Neural crest cell (in vitro differentiated cells): Measurements from ENCODE around the gene NBPF1. TPM values are rescaled to one million over a fixed set of nuclear protein-coding genes. Genes with fewer than 3 reads are reported as not detected.
A peak's percentile ranks its signal among the peaks of the same experiment; 100 is the strongest.
"Not testable (repeated sequence)": the region's sequence is repeated elsewhere in the genome, so short reads cannot be mapped to it uniquely, and the experiment has no call there.

Experiments used
- DNase-seq: peaks from one replicate; pipeline ENCODE4 v3.0.0; 2021; ENCODE audit warnings: low read depth, mixed read lengths, low spot score
- H3K27ac Mint-ChIP-seq: one replicate; pipeline ENCODE4 v1.8.0; 2021; ENCODE audit warnings: mild to moderate bottlenecking, mixed read lengths; ENCODE audit not compliant: unreplicated experiment
- H3K27me3 Mint-ChIP-seq: 2 replicates; pipeline ENCODE4 v1.8.0; 2021; ENCODE audit warnings: low read depth, mild to moderate bottlenecking, mixed read lengths
- H3K36me3 Mint-ChIP-seq: 2 replicates; pipeline ENCODE4 v1.8.0; 2021; ENCODE audit warnings: low read depth, mild to moderate bottlenecking, mixed read lengths
- H3K4me1 Mint-ChIP-seq: 2 replicates; pipeline ENCODE4 v1.8.0; 2021; ENCODE audit warnings: mixed read lengths
- H3K4me3 Mint-ChIP-seq: one replicate; pipeline ENCODE4 v1.8.0; 2021; ENCODE audit warnings: mild to moderate bottlenecking, mixed read lengths
- H3K9me3 Mint-ChIP-seq: 2 replicates; pipeline ENCODE4 v1.8.0; 2021; ENCODE audit warnings: mixed read lengths
- total RNA-seq: library from RNA; stranded (reverse); gene quantifications from 2 replicates; pipeline ENCODE4 v1.2.1, GENCODE V29; 2021
- TF ChIP-seq, protein P1 (sequence below): fragments of 200-600 bp; sonication (generic); conservative IDR thresholded peaks from 2 replicates; pipeline ENCODE4 v1.5.0; 2021; ENCODE audit warnings: antibody characterized with exemption, mild to moderate bottlenecking

Gene NBPF1
- total RNA-seq, 1 donor from 2014 or later: 129 TPM

- Mint-ChIP-seq H3K9me3 (no peaks in the 10 kb centered on the region), H3K4me1 (no peaks in the 10 kb centered on the region), H3K36me3 (no peaks in the 10 kb centered on the region), H3K27me3 (no peaks in the 10 kb centered on the region), H3K4me3 (no peak overlapping the region), H3K27ac (no peak overlapping the region)
- TF ChIP-seq, protein P1, sequence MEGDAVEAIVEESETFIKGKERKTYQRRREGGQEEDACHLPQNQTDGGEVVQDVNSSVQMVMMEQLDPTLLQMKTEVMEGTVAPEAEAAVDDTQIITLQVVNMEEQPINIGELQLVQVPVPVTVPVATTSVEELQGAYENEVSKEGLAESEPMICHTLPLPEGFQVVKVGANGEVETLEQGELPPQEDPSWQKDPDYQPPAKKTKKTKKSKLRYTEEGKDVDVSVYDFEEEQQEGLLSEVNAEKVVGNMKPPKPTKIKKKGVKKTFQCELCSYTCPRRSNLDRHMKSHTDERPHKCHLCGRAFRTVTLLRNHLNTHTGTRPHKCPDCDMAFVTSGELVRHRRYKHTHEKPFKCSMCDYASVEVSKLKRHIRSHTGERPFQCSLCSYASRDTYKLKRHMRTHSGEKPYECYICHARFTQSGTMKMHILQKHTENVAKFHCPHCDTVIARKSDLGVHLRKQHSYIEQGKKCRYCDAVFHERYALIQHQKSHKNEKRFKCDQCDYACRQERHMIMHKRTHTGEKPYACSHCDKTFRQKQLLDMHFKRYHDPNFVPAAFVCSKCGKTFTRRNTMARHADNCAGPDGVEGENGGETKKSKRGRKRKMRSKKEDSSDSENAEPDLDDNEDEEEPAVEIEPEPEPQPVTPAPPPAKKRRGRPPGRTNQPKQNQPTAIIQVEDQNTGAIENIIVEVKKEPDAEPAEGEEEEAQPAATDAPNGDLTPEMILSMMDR: no peak
- peak; percentile 3 for DNase-seq
Measured at GRCh38 chr1:16608838-16609560, 4.4 kb downstream of the NBPF1 start.

DNA sequence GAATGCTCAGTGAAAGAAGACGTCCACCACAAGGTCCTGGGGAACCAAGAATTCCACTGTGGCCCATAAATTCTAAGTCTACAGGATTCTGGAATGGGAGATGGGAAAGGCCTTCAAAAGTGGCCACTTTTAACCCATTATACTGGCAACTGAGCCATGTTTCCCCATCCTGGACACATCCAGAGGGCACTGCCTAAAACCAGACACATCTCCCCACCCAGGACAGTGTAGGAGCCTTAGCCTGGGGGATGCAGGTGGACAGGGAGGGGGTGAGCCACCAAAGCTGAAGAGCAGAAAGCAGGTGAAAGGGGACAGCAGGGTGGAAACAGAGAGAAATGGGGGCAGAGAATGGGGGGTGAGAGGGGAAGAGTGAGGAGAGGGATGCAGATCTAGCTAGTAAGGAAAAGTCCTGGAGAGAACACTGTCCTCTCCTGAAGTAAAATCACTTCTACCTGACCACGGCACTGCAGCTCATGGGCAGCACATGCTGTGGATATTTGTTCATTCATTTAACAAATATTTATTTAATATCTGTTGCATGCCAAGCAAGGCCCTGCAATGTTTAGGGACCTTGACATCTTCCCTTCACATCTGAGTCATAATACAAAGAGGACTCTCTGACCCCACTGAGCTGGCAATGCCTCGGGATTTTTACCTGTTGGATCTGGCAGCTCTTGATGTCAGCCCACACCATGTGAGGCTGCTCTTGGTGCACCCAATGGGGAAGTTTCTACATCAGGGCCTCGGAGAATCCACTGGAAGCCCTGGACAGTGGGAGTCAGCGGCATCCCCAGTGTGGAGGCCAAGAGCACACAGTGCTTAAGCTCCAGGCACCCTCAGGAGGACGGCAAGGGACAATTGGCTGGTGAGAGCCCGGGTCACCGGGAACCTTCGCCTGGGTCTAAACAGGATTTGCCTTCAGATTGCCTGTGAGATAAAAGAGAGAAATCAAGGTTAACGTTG lies 5.2 kb downstream of the NBPF1 start:
- not testable (repeated sequence) for H3K9me3 Mint-ChIP-seq, H3K4me3 Mint-ChIP-seq, H3K4me1 Mint-ChIP-seq, H3K36me3 Mint-ChIP-seq, H3K27ac Mint-ChIP-seq, H3K27me3 Mint-ChIP-seq
- peak; percentile 17 for DNase-seq

- H3K27ac Mint-ChIP-seq: no peak overlapping the region
- H3K4me1 Mint-ChIP-seq: no peaks in the 10 kb centered on the region
- TF ChIP-seq, protein P1: no peak
- DNase-seq: peak; percentile 3
- H3K36me3 Mint-ChIP-seq: no peaks in the 10 kb centered on the region
- H3K4me3 Mint-ChIP-seq: no peak overlapping the region
- H3K27me3 Mint-ChIP-seq: no peaks in the 10 kb centered on the region
- no peaks in the 10 kb centered on the region for H3K9me3 Mint-ChIP-seq
Measured at GRCh38 chr1:16607433-16607851, 5.9 kb downstream of the NBPF1 start.

DNA sequence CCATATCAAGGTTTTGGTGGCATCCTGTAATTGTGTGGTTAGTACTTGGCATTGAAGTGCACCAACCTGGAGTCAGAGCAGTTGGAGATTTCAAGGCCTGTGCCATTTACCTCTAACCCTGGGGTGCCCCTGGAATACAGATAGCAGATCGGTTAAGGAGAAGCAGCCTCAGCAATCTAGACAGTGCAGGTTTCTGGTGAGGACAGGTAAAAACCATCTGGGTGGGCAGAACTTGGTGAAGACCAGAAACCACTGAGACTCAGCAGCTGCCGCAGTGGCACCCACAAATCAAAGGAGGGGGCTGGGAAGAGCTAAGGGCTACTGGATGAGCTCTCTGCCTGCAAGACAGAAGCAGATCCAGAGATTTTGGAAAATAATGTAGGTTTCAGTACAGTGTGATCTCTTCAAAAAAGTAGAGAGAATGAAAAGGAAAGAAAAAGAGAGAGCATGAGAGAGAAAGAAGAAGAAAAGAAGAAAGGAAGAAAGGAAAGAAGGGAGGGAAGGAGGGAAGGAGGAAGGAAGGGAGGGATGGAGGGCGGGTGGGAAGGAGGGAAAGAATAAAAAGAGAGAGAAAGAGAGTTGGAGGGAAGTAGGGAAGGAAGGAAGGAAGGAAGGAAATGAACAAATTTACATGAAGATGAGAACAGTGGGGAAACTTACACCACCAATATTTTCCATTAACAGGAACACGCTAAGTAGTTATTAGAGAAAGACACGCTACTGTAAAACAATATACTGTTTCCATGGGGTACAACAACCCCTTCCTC lies 6.5 kb downstream of the NBPF1 start:
- DNase-seq: not testable (repeated sequence)

DNA sequence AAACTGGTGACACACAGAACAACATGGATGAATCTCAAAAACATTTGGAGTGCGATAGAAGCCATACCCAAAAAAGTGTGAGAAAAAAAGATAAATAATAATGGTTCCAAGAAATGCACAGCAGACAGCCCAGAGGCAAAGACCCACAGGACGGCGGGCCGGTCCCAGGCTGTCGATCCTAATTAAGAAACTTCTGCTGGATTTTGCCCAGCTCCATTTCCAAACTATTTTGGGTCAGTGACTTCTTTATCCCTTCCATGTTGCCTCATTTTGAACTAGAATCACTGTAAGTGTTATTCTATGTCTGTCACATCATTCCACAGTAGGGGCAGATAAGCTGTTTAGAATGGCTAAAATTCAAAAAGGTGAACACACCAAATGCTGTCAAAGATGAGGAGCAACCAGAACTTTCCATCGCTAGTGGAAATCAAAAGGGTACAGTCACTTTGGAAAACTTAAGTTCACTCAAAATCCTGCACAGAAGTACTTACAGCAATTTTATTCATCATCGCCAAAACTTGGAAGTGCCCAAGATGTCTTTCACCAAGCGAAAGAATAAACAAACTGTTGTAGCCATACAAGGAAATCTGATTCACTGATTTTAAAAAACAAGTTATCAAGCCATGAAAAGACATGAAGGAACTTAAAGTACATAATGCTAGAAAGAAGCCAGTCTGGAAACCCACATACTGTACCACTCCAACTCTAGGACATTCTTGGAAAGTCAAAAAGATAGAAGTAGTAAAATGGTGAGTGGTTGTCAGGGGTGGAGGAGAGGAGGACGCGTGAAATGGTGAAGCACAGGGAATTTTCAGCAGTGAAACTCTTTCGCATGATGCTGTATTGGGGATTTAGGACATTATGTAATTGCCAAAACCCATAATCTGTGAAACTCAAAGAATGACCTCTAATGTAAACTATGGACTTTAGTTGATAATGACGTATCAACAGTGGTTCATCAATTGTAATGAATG lies 7.5 kb downstream of the NBPF1 start:
- no peak overlapping the region for H3K27ac Mint-ChIP-seq
- no peaks in the 10 kb centered on the region for H3K9me3 Mint-ChIP-seq
- H3K27me3 Mint-ChIP-seq: no peaks in the 10 kb centered on the region
- H3K36me3 Mint-ChIP-seq: no peaks in the 10 kb centered on the region
- TF ChIP-seq, protein P1: no peak
- no peak overlapping the region for H3K4me3 Mint-ChIP-seq
- DNase-seq: no peak
- H3K4me1 Mint-ChIP-seq: no peaks in the 10 kb centered on the region

More for the DNA sequence above, 6.5 kb downstream of the NBPF1 start:
- not testable (repeated sequence) for H3K4me3 Mint-ChIP-seq, H3K9me3 Mint-ChIP-seq, H3K4me1 Mint-ChIP-seq, H3K36me3 Mint-ChIP-seq, H3K27ac Mint-ChIP-seq, H3K27me3 Mint-ChIP-seq
